Measurements from ENCODE around the gene CASQ2.
"Not testable (repeated sequence)": the region's sequence is repeated elsewhere in the genome, so short reads cannot be mapped to it uniquely, and the experiment has no call there.

The CASQ2 gene

GRCh38 chr1:115796897-115797296, 28.4 kb upstream of the CASQ2 start:
- Histone ChIP-seq H3K27ac (ENCODE audit: low read length) (no peak overlapping the region), H3K27me3 (ENCODE audit: insufficient read depth, low read length) (no peaks in the 10 kb centered on the region), H3K9ac (ENCODE audit: low read depth, low read length) (no peak overlapping the region), H3K36me3 (ENCODE audit: insufficient read depth, low read depth, low read length) (no peaks in the 10 kb centered on the region), H3K4me1 (ENCODE audit: insufficient read depth, low read length) (peaks cover 27% of the 10 kb centered on the region; the same call in 1 of the 2 replicates), H3K4me3 (ENCODE audit: low read length) (no peak overlapping the region), H3K9me3 (ENCODE audit: insufficient read depth, low read depth, low read length) (no peaks in the 10 kb centered on the region)

DNA sequence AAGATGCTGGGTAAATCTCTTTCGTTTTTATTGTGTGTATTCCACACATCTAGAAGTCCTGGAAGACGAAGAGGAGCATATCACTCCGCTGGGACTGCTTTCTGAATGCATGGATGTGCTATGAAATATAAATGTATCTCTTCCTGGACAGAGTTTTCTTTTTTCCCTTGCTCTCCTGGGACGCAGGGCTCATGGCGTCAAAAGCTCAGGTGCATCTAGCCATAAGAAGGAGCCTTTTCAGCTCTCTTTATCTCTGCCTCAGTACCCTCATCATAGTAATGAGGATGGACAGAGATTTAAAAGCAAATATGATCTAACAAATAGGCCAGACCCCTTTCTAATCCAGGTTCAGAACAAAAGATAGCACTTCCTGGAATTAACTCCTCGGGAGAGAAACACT, 27.5 kb upstream of the CASQ2 start:
- H3K9ac ChIP-seq (ENCODE audit: low read depth, low read length) = no peak overlapping the region
- no peaks in the 10 kb centered on the region for H3K27me3 ChIP-seq (ENCODE audit: insufficient read depth, low read length)
- no peak overlapping the region for H3K27ac ChIP-seq (ENCODE audit: low read length)
- no peaks in the 10 kb centered on the region for H3K9me3 ChIP-seq (ENCODE audit: insufficient read depth, low read depth, low read length)
- peaks cover 27% of the 10 kb centered on the region; the same call in 1 of the 2 replicates for H3K4me1 ChIP-seq (ENCODE audit: insufficient read depth, low read length)
- H3K36me3 ChIP-seq (ENCODE audit: insufficient read depth, low read depth, low read length) = no peaks in the 10 kb centered on the region
- H3K4me3 ChIP-seq (ENCODE audit: low read length) = no peak overlapping the region

- H3K9ac ChIP-seq (ENCODE audit: low read depth, low read length) = no peak overlapping the region
- H3K4me3 ChIP-seq (ENCODE audit: low read length) = no peak overlapping the region
- no peaks in the 10 kb centered on the region for H3K27me3 ChIP-seq (ENCODE audit: insufficient read depth, low read length)
- no peaks in the 10 kb centered on the region for H3K36me3 ChIP-seq (ENCODE audit: insufficient read depth, low read depth, low read length)
- no peaks in the 10 kb centered on the region for H3K9me3 ChIP-seq (ENCODE audit: insufficient read depth, low read depth, low read length)
- H3K4me1 ChIP-seq (ENCODE audit: insufficient read depth, low read length) = peaks cover 27% of the 10 kb centered on the region; the same call in 1 of the 2 replicates
- no peak overlapping the region for H3K27ac ChIP-seq (ENCODE audit: low read length)
Measured at GRCh38 chr1:115794976-115795639, 26.6 kb upstream of the CASQ2 start.

DNA sequence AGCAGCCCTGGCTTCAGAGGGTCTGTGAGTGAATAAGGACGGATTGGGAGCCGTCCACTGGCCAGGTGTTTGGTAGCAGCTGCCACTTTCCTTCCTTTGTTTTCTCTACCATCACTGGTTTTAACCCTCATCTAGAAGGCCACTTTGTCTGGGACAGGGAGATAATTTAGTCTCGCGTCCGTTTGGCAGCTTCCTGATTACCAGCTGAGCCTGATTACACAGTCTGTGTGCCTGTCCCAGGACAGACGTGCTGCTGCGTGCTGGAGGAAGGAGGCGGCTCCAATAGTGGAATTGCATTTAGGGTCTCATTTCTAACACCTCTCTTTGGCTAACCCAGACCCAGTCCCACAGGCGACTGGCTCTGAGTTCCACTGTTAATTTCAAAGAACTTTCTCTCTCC, 24.6 kb upstream of the CASQ2 start:
- Histone ChIP-seq H3K27ac (ENCODE audit: low read length) (no peak overlapping the region), H3K4me3 (ENCODE audit: low read length) (no peak overlapping the region), H3K27me3 (ENCODE audit: insufficient read depth, low read length) (no peaks in the 10 kb centered on the region), H3K36me3 (ENCODE audit: insufficient read depth, low read depth, low read length) (no peaks in the 10 kb centered on the region), H3K4me1 (ENCODE audit: insufficient read depth, low read length) (peaks cover 27% of the 10 kb centered on the region; the same call in 1 of the 2 replicates), H3K9ac (ENCODE audit: low read depth, low read length) (no peak overlapping the region), H3K9me3 (ENCODE audit: insufficient read depth, low read depth, low read length) (no peaks in the 10 kb centered on the region)

- H3K27ac ChIP-seq (ENCODE audit: low read length) = no peak overlapping the region
- H3K9ac ChIP-seq (ENCODE audit: low read depth, low read length) = no peak overlapping the region
Measured at GRCh38 chr1:115791816-115792215, 23.3 kb upstream of the CASQ2 start.

DNA sequence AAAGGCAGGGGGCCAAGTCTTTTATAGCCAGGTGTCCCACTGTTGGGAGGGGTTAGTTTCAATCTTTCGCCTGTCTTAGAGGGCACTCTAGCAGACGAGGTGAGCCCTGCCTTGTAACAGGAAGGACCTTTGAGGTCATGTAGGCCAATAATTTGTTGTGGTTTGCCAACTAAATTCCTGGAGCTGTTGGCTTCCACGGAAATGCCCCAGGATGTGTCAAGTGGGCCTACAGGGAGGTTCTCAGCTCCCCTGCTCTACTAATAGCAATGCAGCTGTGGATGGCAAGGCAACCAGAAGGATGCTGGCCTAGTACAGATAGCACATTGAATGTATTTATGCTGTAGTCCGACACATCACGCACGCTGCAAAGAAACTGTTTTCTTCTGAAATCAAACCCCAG, 22.3 kb upstream of the CASQ2 start:
- no peak overlapping the region for H3K9ac ChIP-seq (ENCODE audit: low read depth, low read length)
- no peak overlapping the region for H3K27ac ChIP-seq (ENCODE audit: low read length)
- no peak overlapping the region for H3K4me3 ChIP-seq (ENCODE audit: low read length)
- H3K36me3 ChIP-seq (ENCODE audit: insufficient read depth, low read depth, low read length) = no peaks in the 10 kb centered on the region
- H3K4me1 ChIP-seq (ENCODE audit: insufficient read depth, low read length) = peaks cover 15% of the 10 kb centered on the region; the same call in 1 of the 2 replicates
- H3K9me3 ChIP-seq (ENCODE audit: insufficient read depth, low read depth, low read length) = peaks cover 7% of the 10 kb centered on the region; the same call in 1 of the 2 replicates
- no peaks in the 10 kb centered on the region for H3K27me3 ChIP-seq (ENCODE audit: insufficient read depth, low read length)

More at GRCh38 chr1:115791816-115792215, 23.3 kb upstream of the CASQ2 start:
- no peak overlapping the region for H3K4me3 ChIP-seq (ENCODE audit: low read length)
- H3K36me3 ChIP-seq (ENCODE audit: insufficient read depth, low read depth, low read length) = no peaks in the 10 kb centered on the region
- peaks cover 7% of the 10 kb centered on the region; the same call in 1 of the 2 replicates for H3K9me3 ChIP-seq (ENCODE audit: insufficient read depth, low read depth, low read length)
- peaks cover 18% of the 10 kb centered on the region; the same call in 1 of the 2 replicates for H3K4me1 ChIP-seq (ENCODE audit: insufficient read depth, low read length)
- H3K27me3 ChIP-seq (ENCODE audit: insufficient read depth, low read length) = no peaks in the 10 kb centered on the region

DNA sequence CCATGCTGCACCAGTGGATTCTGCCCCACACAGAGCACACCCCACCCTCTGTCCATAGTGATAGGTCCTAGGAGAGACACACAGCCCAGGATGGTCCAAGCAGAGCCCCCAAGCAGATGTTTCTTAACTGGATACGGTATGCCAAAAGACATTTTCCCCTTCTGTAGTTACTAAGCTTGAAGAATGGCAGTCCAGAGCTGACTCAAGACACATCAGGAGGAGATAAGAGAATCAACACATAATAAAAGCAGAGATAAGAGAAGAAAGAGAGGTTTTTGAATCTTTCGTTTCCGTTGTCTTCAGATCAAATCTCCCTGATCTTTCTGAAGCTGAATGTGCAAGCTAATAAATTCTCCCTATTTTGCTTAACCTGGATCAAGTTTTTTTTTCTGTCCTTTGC, 21.8 kb upstream of the CASQ2 start:
- H3K4me1 ChIP-seq (ENCODE audit: insufficient read depth, low read length) = peaks cover 10% of the 10 kb centered on the region; the same call in 1 of the 2 replicates
- no peak overlapping the region for H3K9ac ChIP-seq (ENCODE audit: low read depth, low read length)
- peaks cover 7% of the 10 kb centered on the region; the same call in 1 of the 2 replicates for H3K9me3 ChIP-seq (ENCODE audit: insufficient read depth, low read depth, low read length)
- no peak overlapping the region for H3K4me3 ChIP-seq (ENCODE audit: low read length)
- H3K27me3 ChIP-seq (ENCODE audit: insufficient read depth, low read length) = no peaks in the 10 kb centered on the region
- H3K36me3 ChIP-seq (ENCODE audit: insufficient read depth, low read depth, low read length) = no peaks in the 10 kb centered on the region
- H3K27ac ChIP-seq (ENCODE audit: low read length) = no peak overlapping the region

DNA sequence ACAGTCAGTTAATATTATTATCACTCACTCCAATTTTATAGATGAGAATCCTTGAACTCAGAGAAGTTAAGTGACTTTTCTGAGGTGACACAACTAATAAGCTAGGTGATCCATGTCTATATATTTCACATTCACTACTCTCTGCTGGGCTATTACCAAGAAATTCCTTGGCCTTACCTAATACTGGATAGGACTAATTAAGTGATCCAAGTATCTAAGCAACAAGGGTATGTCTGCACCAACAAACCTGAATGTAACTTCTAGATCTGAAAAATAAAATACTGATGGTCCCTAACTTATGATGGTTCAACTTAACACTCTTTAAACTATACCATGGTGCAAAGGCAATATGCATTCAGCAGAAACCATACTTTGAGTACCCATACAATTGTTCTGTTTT, 14.8 kb upstream of the CASQ2 start:
- H3K27me3 ChIP-seq (ENCODE audit: insufficient read depth, low read length) = no peaks in the 10 kb centered on the region
- H3K4me3 ChIP-seq (ENCODE audit: low read length) = no peak overlapping the region
- no peaks in the 10 kb centered on the region for H3K36me3 ChIP-seq (ENCODE audit: insufficient read depth, low read depth, low read length)
- H3K9ac ChIP-seq (ENCODE audit: low read depth, low read length) = no peak overlapping the region
- H3K9me3 ChIP-seq (ENCODE audit: insufficient read depth, low read depth, low read length) = peaks cover 7% of the 10 kb centered on the region; the same call in 1 of the 2 replicates
- H3K4me1 ChIP-seq (ENCODE audit: insufficient read depth, low read length) = no peaks in the 10 kb centered on the region; the same call in 1 of the 2 replicates
- H3K27ac ChIP-seq (ENCODE audit: low read length) = no peak overlapping the region

- Histone ChIP-seq H3K4me3 (ENCODE audit: low read length) (no peak overlapping the region), H3K9ac (ENCODE audit: low read depth, low read length) (no peak overlapping the region), H3K27me3 (ENCODE audit: insufficient read depth, low read length) (no peaks in the 10 kb centered on the region), H3K4me1 (ENCODE audit: insufficient read depth, low read length) (no peaks in the 10 kb centered on the region; the same call in 1 of the 2 replicates), H3K27ac (ENCODE audit: low read length) (no peak overlapping the region), H3K36me3 (ENCODE audit: insufficient read depth, low read depth, low read length) (no peaks in the 10 kb centered on the region), H3K9me3 (ENCODE audit: insufficient read depth, low read depth, low read length) (peaks cover 4% of the 10 kb centered on the region; the same call in 1 of the 2 replicates)
Measured at GRCh38 chr1:115782571-115783281, 14.2 kb upstream of the CASQ2 start.

GRCh38 chr1:115781851-115782250, 13.3 kb upstream of the CASQ2 start:
- Histone ChIP-seq H3K27ac (ENCODE audit: low read length) (no peak overlapping the region), H3K9ac (ENCODE audit: low read depth, low read length) (no peak overlapping the region), H3K36me3 (ENCODE audit: insufficient read depth, low read depth, low read length) (no peaks in the 10 kb centered on the region), H3K27me3 (ENCODE audit: insufficient read depth, low read length) (no peaks in the 10 kb centered on the region), H3K4me3 (ENCODE audit: low read length) (no peak overlapping the region), H3K4me1 (ENCODE audit: insufficient read depth, low read length) (no peaks in the 10 kb centered on the region; the same call in 1 of the 2 replicates), H3K9me3 (ENCODE audit: insufficient read depth, low read depth, low read length) (no peaks in the 10 kb centered on the region; the same call in 1 of the 2 replicates)

- Histone ChIP-seq H3K27ac (ENCODE audit: low read length) (no peak overlapping the region), H3K4me3 (ENCODE audit: low read length) (no peak overlapping the region), H3K27me3 (ENCODE audit: insufficient read depth, low read length) (no peaks in the 10 kb centered on the region), H3K36me3 (ENCODE audit: insufficient read depth, low read depth, low read length) (no peaks in the 10 kb centered on the region), H3K4me1 (ENCODE audit: insufficient read depth, low read length) (no peaks in the 10 kb centered on the region; the same call in 1 of the 2 replicates), H3K9me3 (ENCODE audit: insufficient read depth, low read depth, low read length) (no peaks in the 10 kb centered on the region), H3K9ac (ENCODE audit: low read depth, low read length) (no peak overlapping the region)
Measured at GRCh38 chr1:115781343-115781742, 12.8 kb upstream of the CASQ2 start.

GRCh38 chr1:115780655-115781054, 12.1 kb upstream of the CASQ2 start:
- not testable (repeated sequence) for H3K27me3 ChIP-seq (ENCODE audit: insufficient read depth, low read length); H3K36me3 ChIP-seq (ENCODE audit: insufficient read depth, low read depth, low read length); H3K9ac ChIP-seq (ENCODE audit: low read depth, low read length); H3K9me3 ChIP-seq (ENCODE audit: insufficient read depth, low read depth, low read length); H3K4me1 ChIP-seq (ENCODE audit: insufficient read depth, low read length); H3K27ac ChIP-seq (ENCODE audit: low read length); H3K4me3 ChIP-seq (ENCODE audit: low read length)
